Measurements from ENCODE around the gene TOMM40.

DNA sequence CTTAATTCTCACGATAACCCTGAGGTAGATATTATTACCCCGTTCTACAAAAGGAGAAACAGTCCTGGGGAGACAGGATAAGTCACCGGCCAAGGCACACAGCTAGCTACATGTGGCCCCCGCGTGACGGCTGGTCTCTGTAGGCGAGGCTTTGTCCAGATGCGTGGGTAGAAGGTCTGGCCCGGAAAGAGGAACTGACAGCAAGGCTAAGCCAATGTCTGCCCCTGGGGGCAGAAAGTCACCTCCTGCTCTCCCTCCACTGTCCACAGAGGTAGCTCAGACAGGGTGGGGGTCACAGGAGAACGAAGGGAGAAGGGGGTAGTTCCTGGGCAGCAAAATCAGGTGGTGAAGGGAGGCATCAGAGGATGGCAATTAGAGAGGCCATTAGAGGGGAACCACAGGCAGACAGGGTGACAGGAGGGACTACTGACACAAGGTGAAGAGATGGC lies 52.8 kb downstream of the TOMM40 start:
- TF ChIP-seq POLR2A (IDR thresholded peaks at IDR 0.05) (no peak), CTCF (IDR thresholded peaks at IDR 0.05) (no peak)
